HG02763 (cell line): Measurements from ENCODE around the gene ATP6V1A.

Experiments
- ATAC-seq: cut with Tn5 transposase; IDR thresholded peaks from one replicate; pipeline ENCODE4 v1.9.1; 2021; ENCODE audit warnings: mild to moderate bottlenecking, moderate library complexity; ENCODE audit not compliant: unreplicated experiment

The ATP6V1A gene

GRCh38 chr3:113745756-113746547, 883 bp upstream of the ATP6V1A start, which contains the start of gene NAA50:
Gene NAA50, minus strand, starts transcription at chr3:113746249. Its CDS starts 300 bp downstream, at chr3:113745949.
- peak; percentile 45 for ATAC-seq

GRCh38 chr3:113747283-113748046, 630 bp downstream of the ATP6V1A start:
- no peak for ATAC-seq

- no peak for ATAC-seq
Observed at GRCh38 chr3:113751141-113751540, 4.3 kb downstream of the ATP6V1A start.

GRCh38 chr3:113753376-113753985, 6.6 kb downstream of the ATP6V1A start:
- no peak for ATAC-seq

- ATAC-seq = no peak
Observed at GRCh38 chr3:113754494-113755159, 7.8 kb downstream of the ATP6V1A start.

GRCh38 chr3:113758389-113759024, 11.7 kb downstream of the ATP6V1A start:
- no peak for ATAC-seq

- ATAC-seq = no peak
Observed at GRCh38 chr3:113764698-113765097, 17.9 kb downstream of the ATP6V1A start.

GRCh38 chr3:113769551-113769950, 22.7 kb downstream of the ATP6V1A start:
- ATAC-seq = no peak

- ATAC-seq = no peak
Observed at GRCh38 chr3:113771993-113772392, 25.2 kb downstream of the ATP6V1A start.

GRCh38 chr3:113773381-113773780, 26.5 kb downstream of the ATP6V1A start:
- no peak for ATAC-seq

GRCh38 chr3:113775516-113775915, 28.7 kb downstream of the ATP6V1A start:
- no peak for ATAC-seq

- ATAC-seq = no peak
Observed at GRCh38 chr3:113776564-113776963, 29.7 kb downstream of the ATP6V1A start.

- no peak for ATAC-seq
Observed at GRCh38 chr3:113783463-113783862, 36.6 kb downstream of the ATP6V1A start.

GRCh38 chr3:113783980-113784379, 37.1 kb downstream of the ATP6V1A start:
- no peak for ATAC-seq

- ATAC-seq = no peak
Observed at GRCh38 chr3:113791381-113791780, 44.5 kb downstream of the ATP6V1A start.

- ATAC-seq = no peak
Observed at GRCh38 chr3:113794526-113794925, 47.7 kb downstream of the ATP6V1A start.

GRCh38 chr3:113795693-113796092, 48.9 kb downstream of the ATP6V1A start:
- ATAC-seq = no peak

- peak; percentile 64 for ATAC-seq
Observed at GRCh38 chr3:113802795-113803455, 56.1 kb downstream of the ATP6V1A start.

GRCh38 chr3:113804661-113805060, 57.8 kb downstream of the ATP6V1A start:
- ATAC-seq = no peak

GRCh38 chr3:113805249-113805648, 58.4 kb downstream of the ATP6V1A start:
- ATAC-seq = no peak
